Naive thymus-derived CD4-positive, alpha-beta T cell (primary cell): Measurements from ENCODE around the gene ATN1. TPM values are rescaled to one million over a fixed set of nuclear protein-coding genes. Genes with fewer than 3 reads are reported as not detected.
A peak's percentile ranks its signal among the peaks of the same experiment; 100 is the strongest.
"Not testable (repeated sequence)": the region's sequence is repeated elsewhere in the genome, so short reads cannot be mapped to it uniquely, and the experiment has no call there.

ENCODE experiments used
- ATAC-seq: fragments of 150-1000 bp; cut with Tn5 transposase; 2 replicates; pipeline ENCODE4 v1.10.0; 2021; ENCODE audit warnings: mild to moderate bottlenecking, moderate library complexity
- CTCF ChIA-PET: fragments of 350-600 bp; sonication (Branson Sonifier 250); formaldehyde crosslinking; loops from one replicate; lab custom pipeline; 2021; ENCODE audit warnings: antibody characterized with exemption; lab: Charles Lee
- POLR2A ChIA-PET: fragments of 350-600 bp; sonication (Branson Sonifier 250); formaldehyde crosslinking; loops from one replicate; lab custom pipeline; 2021; ENCODE audit warnings: antibody characterized with exemption, inconsistent platforms; lab: Charles Lee
- DNase-seq, 9 donors: peaks; one replicate each; pipeline versions ENCODE4 v3.0.0 to v3.0.0-alpha.2; 2020 to 2022; ENCODE audit warnings: mixed read lengths in 1 of 9
- H3K27ac ChIP-seq: one replicate; pipeline ENCODE4 v1.7.0; 2013; ENCODE audit warnings: mild to moderate bottlenecking, low read depth, low read length, moderate library complexity
- H3K27me3 ChIP-seq, 2 donors: one replicate each; pipeline ENCODE4 v1.7.0; 2013; ENCODE audit warnings: low read length in 2 of 2, mild to moderate bottlenecking in 2 of 2, moderate library complexity in 2 of 2; ENCODE audit not compliant: control insufficient read depth in 2 of 2, insufficient read depth in 2 of 2
- H3K36me3 ChIP-seq, 3 experiments: 1 replicate in 2 of 3; 2 replicates in 1 of 3; pipeline ENCODE4 v1.7.0; 2013; ENCODE audit warnings: low read length in 3 of 3, mild to moderate bottlenecking in 3 of 3, moderate library complexity in 1 of 3; ENCODE audit not compliant: insufficient read depth in 3 of 3, control insufficient read depth in 2 of 3
- H3K4me1 ChIP-seq, 2 donors: one replicate each; pipeline ENCODE4 v1.7.0; 2013; ENCODE audit warnings: low read length in 2 of 2, mild to moderate bottlenecking in 2 of 2, moderate library complexity in 1 of 2; ENCODE audit not compliant: control insufficient read depth in 2 of 2, insufficient read depth in 2 of 2
- H3K4me3 ChIP-seq: 2 replicates; pipeline ENCODE4 v1.7.0; 2013; ENCODE audit warnings: mild to moderate bottlenecking, low read length
- H3K9me3 ChIP-seq, 3 experiments: 1 replicate in 2 of 3; 2 replicates in 1 of 3; pipeline ENCODE4 v1.7.0; 2013; ENCODE audit warnings: low read length in 3 of 3; ENCODE audit not compliant: control insufficient read depth in 2 of 3
- H3K27ac Mint-ChIP-seq, 9 donors: one replicate each; pipeline ENCODE4 v1.8.0; 2020 to 2022; ENCODE audit warnings: mixed read lengths in 9 of 9, mild to moderate bottlenecking in 8 of 9, moderate library complexity in 5 of 9, inconsistent platforms in 2 of 9
- H3K27me3 Mint-ChIP-seq, 5 donors: one replicate each; pipeline ENCODE4 v1.8.0; 2021 to 2022; ENCODE audit warnings: mixed read lengths in 5 of 5, mild to moderate bottlenecking in 1 of 5
- H3K36me3 Mint-ChIP-seq, 5 donors: one replicate each; pipeline ENCODE4 v1.8.0; 2020 to 2022; ENCODE audit warnings: mixed read lengths in 5 of 5, mild to moderate bottlenecking in 3 of 5, inconsistent platforms in 1 of 5
- H3K4me1 Mint-ChIP-seq, 7 donors: one replicate each; pipeline ENCODE4 v1.8.0; 2020 to 2022; ENCODE audit warnings: mixed read lengths in 7 of 7, mild to moderate bottlenecking in 3 of 7, inconsistent platforms in 1 of 7
- H3K4me3 Mint-ChIP-seq, 10 donors: one replicate each; pipeline ENCODE4 v1.8.0; 2020 to 2022; ENCODE audit warnings: mild to moderate bottlenecking in 10 of 10, mixed read lengths in 10 of 10, moderate library complexity in 6 of 10, inconsistent platforms in 2 of 10
- H3K9me3 Mint-ChIP-seq, 11 donors: one replicate each; pipeline ENCODE4 v1.8.0; 2020 to 2022; ENCODE audit warnings: mixed read lengths in 11 of 11, mild to moderate bottlenecking in 4 of 11, inconsistent platforms in 1 of 11, moderate library complexity in 1 of 11
- intact Hi-C, 2 donors: fragments of 100-400 bp; cut with micrococcal nuclease; formaldehyde crosslinking; loops; one replicate each; pipeline ENCODE4 v1.15.1; 2023
- polyA plus RNA-seq, 2 donors: library from polyadenylated mRNA; unstranded; fragments of 300-500 nt; fragmentation: Illumina TruSeq; gene quantifications; one replicate each; pipeline ENCODE4 v1.2.3, GENCODE V29; 2021
- total RNA-seq, 6 experiments: library from RNA in 5 of 6; stranded (reverse) in 5 of 6; gene quantifications; 1 replicate in 5 of 6; 2 replicates in 1 of 6; pipeline ENCODE4 v1.2.3 and lab custom pipeline; 2021 to 2026

Gene ATN1
- total and polyA plus RNA-seq, 7 experiments from 2014 or later: 0.95 to 42.2 (median 32.9) TPM

DNA sequence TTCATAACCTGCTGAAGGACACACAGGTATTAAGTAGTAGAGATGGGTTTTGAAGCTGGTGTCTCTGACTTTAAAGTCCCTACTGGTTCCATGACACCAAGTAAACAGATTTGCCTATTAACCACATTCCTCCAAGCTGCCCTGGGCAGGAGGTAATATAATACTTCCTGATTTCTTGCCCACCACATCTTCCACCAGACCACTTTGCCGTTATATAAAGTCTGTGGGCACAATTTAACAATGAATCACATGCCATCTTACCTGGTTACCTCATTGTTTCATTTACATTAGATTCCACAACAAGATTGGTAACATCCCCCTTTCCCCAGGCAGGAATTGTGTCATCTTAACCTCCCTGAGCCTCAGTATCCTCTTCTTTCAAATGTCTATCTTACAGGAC is 24.0 kb upstream of the ATN1 start:
- CTCF ChIA-PET: interaction anchor here (0.6 to 2.1 kb wide), 2 partner anchors 69 to 768 kb away, joined by 5 read pairs; no protein-coding TSS in a partner anchor
- Mint-ChIP-seq H3K27ac (peak overlapping the region in 1 of 9 donors; percentile 78), H3K4me1 (peaks cover 0 to 13% (median 5%) of the 10 kb centered on the region in 7 donors), H3K27me3 (no peaks in the 10 kb centered on the region), H3K36me3 (peaks cover 0 to 5% (median 0%) of the 10 kb centered on the region in 5 donors), H3K9me3 (peaks cover 0 to 3% (median 0%) of the 10 kb centered on the region in 11 donors), H3K4me3 (peak overlapping the region in 1 of 10 donors; percentile 8)
- no peak overlapping the region for H3K4me3 ChIP-seq
- no peak for ATAC-seq
- intact Hi-C loops: loop anchor here (1.0 to 5.0 kb wide), 8 partner anchors 11 to 346 kb away; partner anchors contain the start of genes ENO2 (in 2 of the 2), SPSB2 (in 2 of the 2), USP5 (in 2 of the 2) and IFFO1 (in 1 of the 2)
- DNase-seq: no peak
- no peaks in the 10 kb centered on the region for H3K9me3 ChIP-seq
- H3K4me1 ChIP-seq: peaks cover 14 to 17% of the 10 kb centered on the region in 2 donors
- H3K36me3 ChIP-seq: no peaks in the 10 kb centered on the region
- POLR2A ChIA-PET: interaction anchor here (1.1 to 3.8 kb wide), 3 partner anchors 10 to 31 kb away, joined by 3 to 20 read pairs (median 17); partner anchors contain the start of genes ENO2 and SPSB2
- no peaks in the 10 kb centered on the region for H3K27me3 ChIP-seq
- H3K27ac ChIP-seq: peak overlapping the region; percentile 93

DNA sequence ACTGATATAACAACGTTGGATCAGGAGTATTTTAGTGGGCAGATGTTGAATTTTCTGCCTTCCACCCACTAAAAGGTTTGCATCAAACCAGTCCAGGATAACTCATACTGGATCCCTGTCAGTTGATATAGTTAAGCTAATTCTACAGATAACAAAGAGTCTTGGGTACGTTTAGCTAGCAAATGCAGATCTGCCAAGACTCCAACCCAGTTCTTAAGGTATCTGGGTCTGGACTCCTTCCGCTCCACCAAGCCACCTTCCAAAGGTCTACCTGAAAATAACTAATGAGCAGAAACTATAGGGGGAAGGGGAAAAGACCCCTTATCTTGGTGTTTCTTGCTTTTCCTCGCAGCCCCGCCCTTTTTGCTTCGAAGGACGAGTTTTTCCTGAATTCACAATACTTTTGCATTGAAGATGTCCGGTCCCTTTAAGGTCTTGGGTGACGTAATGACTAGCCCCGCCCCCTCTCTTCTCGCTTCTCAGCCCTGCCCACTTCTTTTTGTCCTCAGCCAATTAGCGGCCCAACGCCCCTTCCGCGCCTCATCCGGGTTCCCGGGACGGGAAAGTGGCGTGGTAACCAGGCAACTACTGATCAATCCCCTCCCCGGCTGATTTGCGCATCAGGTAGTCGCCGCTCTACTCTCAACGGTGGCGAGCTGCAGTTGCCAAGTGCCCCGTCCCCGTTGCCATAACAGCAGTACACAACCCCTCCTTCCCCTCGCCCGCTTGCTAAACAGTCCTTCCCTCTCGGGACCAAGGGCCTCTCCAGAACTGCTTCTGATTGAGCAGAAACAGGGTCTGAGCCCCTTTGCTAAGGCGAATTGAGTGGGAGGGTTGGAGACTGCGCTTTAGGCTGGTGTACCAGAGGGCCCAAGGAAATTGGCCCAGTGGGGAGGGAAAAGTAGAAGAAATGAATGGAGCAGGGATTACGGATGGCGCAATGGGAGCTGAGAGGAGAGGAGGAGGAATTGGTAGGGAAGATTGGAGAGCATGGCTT is 23.2 kb upstream of the ATN1 start, which contains the start of gene LRRC23:
Gene LRRC23, plus strand, starts transcription at position 543 of the 997 bp plus-strand sequence. CDS start 812 bp downstream, outside the sequence.
- DNase-seq: peak; percentile 89 to 98 (median 95)
- H3K27ac Mint-ChIP-seq: peak within 1 kb of the TSS in 1 of 9 donors; percentile 78
- Histone ChIP-seq H3K4me1 (peaks cover 14 to 17% of the 10 kb centered on the region in 2 donors), H3K36me3 (no peaks in the 10 kb centered on the region), H3K4me3 (peak within 1 kb of the TSS; percentile 75), H3K27ac (peak within 1 kb of the TSS; percentile 93), H3K9me3 (no peaks in the 10 kb centered on the region), H3K27me3 (no peaks in the 10 kb centered on the region)
- peak within 1 kb of the TSS in 1 of 10 donors; percentile 8 for H3K4me3 Mint-ChIP-seq
- H3K4me1 Mint-ChIP-seq: peaks cover 0 to 10% (median 3%) of the 10 kb centered on the region in 7 donors
- POLR2A ChIA-PET: interaction anchor here (0.6 to 3.8 kb wide), 11 partner anchors 9 to 64 kb away, joined by 3 to 20 read pairs (median 4); partner anchors contain the start of genes C12orf57, ENO2, RNU7-1 and SPSB2
- intact Hi-C loops: loop anchor here (1.0 to 5.0 kb wide), 8 partner anchors 10 to 347 kb away; partner anchors contain the start of genes ENO2 (in 2 of the 2), SPSB2 (in 2 of the 2), USP5 (in 2 of the 2) and IFFO1 (in 1 of the 2)
- peak; percentile 98 for ATAC-seq
- peaks cover 0 to 5% (median 0%) of the 10 kb centered on the region in 5 donors for H3K36me3 Mint-ChIP-seq
- CTCF ChIA-PET: interaction anchor here (0.6 to 3.6 kb wide), 4 partner anchors 20 to 768 kb away, joined by 3 to 16 read pairs (median 7); partner anchors contain the start of gene SPSB2
- peaks cover 0 to 3% (median 0%) of the 10 kb centered on the region in 11 donors for H3K9me3 Mint-ChIP-seq
- H3K27me3 Mint-ChIP-seq: no peaks in the 10 kb centered on the region

DNA sequence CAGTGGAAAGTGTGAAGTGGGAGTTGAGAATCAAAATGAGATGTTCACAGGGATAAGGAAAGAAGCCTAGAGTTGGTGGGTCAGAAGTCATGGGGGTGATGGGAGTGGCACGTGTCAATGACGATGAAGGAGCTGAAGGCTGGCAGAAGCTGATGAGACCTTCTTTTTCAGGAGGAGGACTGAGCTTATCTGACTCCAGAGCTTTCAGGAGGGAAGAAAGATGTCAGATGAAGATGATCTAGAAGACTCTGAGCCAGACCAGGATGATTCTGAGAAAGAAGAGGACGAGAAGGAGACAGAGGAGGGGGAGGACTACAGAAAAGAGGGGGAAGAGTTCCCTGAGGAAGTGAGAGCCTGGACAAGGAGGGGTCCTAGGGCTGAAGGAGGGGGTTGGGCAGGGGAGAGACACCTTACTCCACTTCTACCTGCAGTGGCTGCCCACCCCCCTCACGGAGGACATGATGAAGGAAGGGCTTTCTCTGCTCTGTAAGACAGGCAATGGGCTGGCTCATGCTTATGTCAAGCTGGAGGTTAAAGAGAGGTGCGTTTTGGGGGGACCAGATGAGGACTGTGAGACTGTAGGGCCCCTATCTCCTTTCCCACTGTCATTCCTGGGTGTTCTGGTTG is 22.2 kb upstream of the ATN1 start:
- intact Hi-C loops: no loop called here
- Histone ChIP-seq H3K27me3 (no peaks in the 10 kb centered on the region), H3K4me1 (peaks cover 14 to 17% of the 10 kb centered on the region in 2 donors), H3K36me3 (no peaks in the 10 kb centered on the region), H3K9me3 (no peaks in the 10 kb centered on the region), H3K27ac (peak overlapping the region; percentile 93), H3K4me3 (peak overlapping the region; percentile 75)
- Mint-ChIP-seq H3K27me3 (no peaks in the 10 kb centered on the region), H3K4me3 (no peak overlapping the region), H3K36me3 (peaks cover 0 to 5% (median 0%) of the 10 kb centered on the region in 5 donors), H3K4me1 (peaks cover 0 to 4% (median 0%) of the 10 kb centered on the region in 7 donors), H3K27ac (no peak overlapping the region), H3K9me3 (peaks cover 0 to 3% (median 0%) of the 10 kb centered on the region in 11 donors)
- DNase-seq (no peak), ATAC-seq (no peak)
- CTCF ChIA-PET: interaction anchor here (0.8 to 3.6 kb wide), 3 partner anchors 19 to 34 kb away, joined by 4 to 16 read pairs (median 9); partner anchors contain the start of gene SPSB2
- POLR2A ChIA-PET: interaction anchor here (0.6 to 3.8 kb wide), 14 partner anchors 8 to 63 kb away, joined by 3 to 20 read pairs (median 4); partner anchors contain the start of genes C12orf57, ENO2, RNU7-1 and SPSB2

DNA sequence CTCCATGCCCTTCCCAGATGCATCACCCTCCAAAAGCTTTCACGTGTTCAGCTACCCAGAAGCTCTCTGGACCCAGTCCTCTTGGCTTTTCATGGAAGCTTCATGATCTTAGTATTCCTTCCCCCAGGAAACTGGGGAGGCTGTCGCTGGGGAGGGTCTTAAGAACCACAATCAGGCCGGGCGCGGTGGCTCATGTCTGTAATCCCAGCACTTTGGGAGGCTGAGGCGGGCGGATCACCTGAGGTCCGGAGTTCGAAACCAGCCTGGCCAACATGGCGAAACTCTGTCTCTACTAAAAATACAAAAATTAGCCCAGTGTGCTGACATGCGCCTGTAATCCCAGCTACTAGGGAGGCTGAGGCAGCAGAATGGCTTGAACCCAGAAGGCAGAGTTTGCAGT is 19.6 kb upstream of the ATN1 start:
- H3K9me3 ChIP-seq, intact Hi-C loops, H3K36me3 ChIP-seq, ATAC-seq, H3K27me3 ChIP-seq, H3K4me3 Mint-ChIP-seq, DNase-seq, H3K27me3 Mint-ChIP-seq, H3K27ac Mint-ChIP-seq, H3K27ac ChIP-seq, H3K4me3 ChIP-seq, H3K9me3 Mint-ChIP-seq, H3K36me3 Mint-ChIP-seq: not testable (repeated sequence)
- ChIA-PET CTCF (interaction anchor here (0.6 to 3.6 kb wide), 4 partner anchors 14 to 875 kb away, joined by 3 to 16 read pairs (median 7); partner anchors contain the start of gene SPSB2), POLR2A (interaction anchor here (0.7 to 1.7 kb wide), 6 partner anchors 8 to 75 kb away, joined by 3 to 5 read pairs (median 4); partner anchors contain the start of genes ATN1, C12orf57, RNU7-1 and SPSB2)
- H3K4me1 ChIP-seq: peaks cover 14 to 17% of the 10 kb centered on the region in 2 donors
- H3K4me1 Mint-ChIP-seq: peaks cover 0 to 10% (median 7%) of the 10 kb centered on the region in 7 donors

DNA sequence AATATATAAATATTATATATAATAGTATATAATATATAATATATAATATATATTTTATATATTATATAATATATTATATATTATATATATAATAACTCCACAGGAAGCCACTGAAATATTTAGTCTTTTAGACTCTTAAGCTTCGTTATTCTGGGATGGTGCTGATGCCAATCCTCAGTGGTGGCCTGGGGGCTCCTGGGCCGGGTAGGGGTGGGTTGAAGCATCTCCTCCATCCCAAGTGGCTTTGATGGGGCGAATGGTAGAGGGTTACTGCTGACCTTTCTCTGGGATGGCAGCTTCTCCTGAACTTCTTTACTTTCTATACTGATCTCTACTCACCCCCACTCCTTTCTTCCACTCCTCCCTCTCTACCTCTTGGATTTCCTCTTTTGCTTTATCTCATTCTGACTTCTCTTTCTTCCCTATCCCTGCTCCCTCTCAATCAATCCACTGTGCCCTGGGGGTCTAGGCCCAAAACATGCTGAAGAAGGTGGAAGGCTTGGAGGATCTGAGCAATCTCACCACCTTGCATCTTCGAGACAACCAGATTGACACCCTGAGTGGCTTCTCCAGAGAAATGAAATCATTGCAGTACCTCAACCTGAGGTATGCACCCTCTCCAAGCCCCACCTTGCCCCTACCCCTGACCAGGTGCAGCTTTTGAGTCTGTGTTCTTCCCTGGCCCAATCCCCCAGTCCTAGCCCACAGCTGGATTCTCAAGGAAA is 18.2 kb upstream of the ATN1 start:
- ChIA-PET POLR2A (interaction anchor here (0.7 to 1.4 kb wide), 6 partner anchors 22 to 56 kb away, joined by 3 to 4 read pairs (median 3); partner anchors contain the start of gene SPSB2), CTCF (interaction anchor here (0.6 to 2.8 kb wide), 3 partner anchors 15 to 198 kb away, joined by 3 to 8 read pairs (median 5); no protein-coding TSS in a partner anchor)
- H3K9me3 ChIP-seq: no peaks in the 10 kb centered on the region
- H3K36me3 Mint-ChIP-seq: peaks cover 0 to 5% (median 0%) of the 10 kb centered on the region in 5 donors
- H3K4me3 Mint-ChIP-seq: no peak overlapping the region
- no peaks in the 10 kb centered on the region for H3K36me3 ChIP-seq
- H3K27ac ChIP-seq: no peak overlapping the region
- ATAC-seq (no peak), DNase-seq (no peak)
- no peak overlapping the region for H3K4me3 ChIP-seq
- peak overlapping the region in 1 of 9 donors; percentile 19 for H3K27ac Mint-ChIP-seq
- H3K27me3 ChIP-seq: no peaks in the 10 kb centered on the region
- peaks cover 14 to 15% of the 10 kb centered on the region in 2 donors for H3K4me1 ChIP-seq
- intact Hi-C loops: loop anchor here in 1 of 2 donors (5.0 kb wide), 1 partner anchor 43 kb away; the partner anchor contains the start of gene PTPN6
- H3K9me3 Mint-ChIP-seq: peaks cover 0 to 3% (median 0%) of the 10 kb centered on the region in 11 donors
- peaks cover 0 to 4% (median 0%) of the 10 kb centered on the region in 5 donors for H3K27me3 Mint-ChIP-seq
- H3K4me1 Mint-ChIP-seq: peaks cover 0 to 19% (median 16%) of the 10 kb centered on the region in 7 donors
